HG03469 (cell line): Measurements from ENCODE around the gene MTUS2.
A peak's percentile ranks its signal among the peaks of the same experiment; 100 is the strongest.
"Not testable (repeated sequence)": the region's sequence is repeated elsewhere in the genome, so short reads cannot be mapped to it uniquely, and the experiment has no call there.

Source experiments
- ATAC-seq: cut with Tn5 transposase; IDR thresholded peaks from one replicate; pipeline ENCODE4 v1.9.1; 2021; ENCODE audit warnings: mild to moderate bottlenecking, moderate library complexity, moderate number of reproducible peaks; ENCODE audit not compliant: unreplicated experiment

The MTUS2 gene

DNA sequence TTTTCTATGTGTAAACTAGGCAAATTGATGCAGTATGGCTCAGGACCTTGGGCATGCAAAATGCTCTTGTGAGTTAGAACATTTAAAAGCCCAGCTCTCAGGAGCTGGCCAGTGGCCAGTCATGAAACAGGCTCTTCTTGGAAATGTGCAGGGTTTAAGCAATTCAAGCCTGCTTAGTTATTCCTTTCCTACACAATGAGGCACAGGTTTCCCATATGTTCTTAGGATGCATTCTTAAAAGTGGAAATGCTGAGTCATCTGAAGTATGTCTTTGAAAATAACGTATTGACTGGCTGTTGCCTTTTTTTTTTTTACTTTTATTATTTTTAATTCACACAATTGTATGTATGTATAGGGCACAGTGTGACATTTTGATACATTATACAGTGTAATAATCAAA is 474.7 kb downstream of the MTUS2 start:
- no peak for ATAC-seq

DNA sequence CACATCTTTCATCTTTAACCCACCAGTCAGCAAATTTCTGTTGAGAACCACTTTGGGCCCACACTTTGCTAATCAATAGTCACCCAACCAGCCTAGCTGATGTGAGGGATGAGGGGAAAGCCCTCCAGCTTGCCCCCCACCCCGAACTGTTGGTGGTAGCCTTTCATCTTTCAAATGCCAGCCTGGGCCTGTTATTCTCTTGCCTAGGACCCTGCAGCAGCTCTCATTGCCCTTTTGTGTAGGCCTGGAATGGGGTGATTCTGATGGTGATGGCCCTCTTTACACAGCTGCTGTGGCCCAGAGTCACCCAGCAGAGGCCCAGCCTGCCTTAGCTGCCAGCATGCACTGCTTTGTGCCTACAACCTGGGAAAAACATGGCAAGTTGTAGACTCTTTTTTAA is 480.9 kb downstream of the MTUS2 start:
- ATAC-seq: no peak

DNA sequence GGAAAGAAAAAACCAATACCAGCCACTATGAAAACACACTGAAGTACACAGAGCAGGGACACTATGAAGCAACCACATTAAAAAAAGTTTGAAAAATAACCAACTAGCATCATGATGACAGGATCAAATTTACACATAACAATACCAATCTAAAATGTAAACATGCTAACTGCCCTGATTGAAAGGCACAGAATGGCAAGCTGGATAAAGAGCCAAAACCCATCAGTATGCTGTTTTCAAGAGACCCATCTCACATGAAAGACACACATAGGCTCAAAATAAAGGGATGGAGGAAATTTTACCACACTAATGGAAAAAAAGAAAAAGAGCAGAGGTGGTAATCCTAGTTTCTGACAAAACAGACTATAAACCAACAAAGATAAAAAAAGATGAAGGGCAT is 484.0 kb downstream of the MTUS2 start:
- no peak for ATAC-seq

DNA sequence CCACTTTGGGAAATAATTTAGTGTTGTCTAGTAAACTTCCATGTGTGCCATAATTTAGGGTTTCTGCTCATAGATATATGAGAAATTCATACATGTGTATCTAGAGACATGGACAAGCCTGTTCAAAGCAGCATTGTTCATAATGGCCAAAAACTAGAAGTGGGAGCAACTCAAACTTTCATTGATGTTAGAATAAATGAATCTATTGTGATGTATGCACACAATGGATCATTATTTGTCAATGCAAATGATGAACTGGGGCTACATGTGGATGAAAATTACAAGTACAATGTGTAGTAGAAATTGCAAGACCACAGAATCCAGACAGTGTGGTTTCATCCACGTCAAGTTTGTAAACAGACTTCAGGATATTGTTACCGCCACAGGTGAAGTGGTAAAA is 490.7 kb downstream of the MTUS2 start:
- ATAC-seq: no peak

DNA sequence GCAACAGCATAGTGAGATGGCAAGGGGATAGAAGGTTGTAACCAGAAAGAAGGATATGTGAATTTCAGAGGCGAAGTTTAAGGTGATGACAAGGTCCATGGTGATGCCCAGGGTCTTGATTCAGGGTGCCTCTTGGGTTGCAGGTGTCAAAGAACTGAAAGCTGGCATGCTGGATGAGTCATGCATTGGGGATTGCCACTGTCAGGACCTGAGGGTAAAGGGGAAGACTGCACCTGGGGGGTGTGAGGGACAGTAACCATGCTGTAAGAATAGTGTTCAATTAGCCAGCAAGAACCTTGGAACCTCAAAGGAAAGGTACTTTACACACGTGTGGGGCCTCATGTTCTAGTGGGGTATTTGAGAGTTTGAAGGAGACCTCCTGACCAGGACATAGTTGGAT is 495.7 kb downstream of the MTUS2 start:
- ATAC-seq: no peak

DNA sequence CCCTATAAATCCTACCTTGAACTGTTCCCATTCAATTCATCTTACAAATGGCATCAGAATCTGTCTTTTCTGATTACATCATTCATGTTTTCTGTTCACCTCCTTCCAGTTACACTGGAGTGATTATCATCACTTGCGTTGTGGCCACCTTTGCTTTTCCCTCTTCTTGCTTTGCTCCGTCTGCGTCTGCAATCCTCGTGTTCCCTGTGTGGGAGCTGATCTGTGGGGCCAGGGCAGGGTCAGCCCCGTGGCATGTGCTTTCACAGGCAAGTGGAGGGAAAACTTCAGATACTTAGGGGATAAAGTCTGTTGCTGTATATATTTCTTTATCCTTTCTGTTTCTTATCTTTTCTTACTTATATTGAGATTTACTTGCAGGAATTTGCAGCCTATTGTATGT is 497.7 kb downstream of the MTUS2 start:
- no peak for ATAC-seq

DNA sequence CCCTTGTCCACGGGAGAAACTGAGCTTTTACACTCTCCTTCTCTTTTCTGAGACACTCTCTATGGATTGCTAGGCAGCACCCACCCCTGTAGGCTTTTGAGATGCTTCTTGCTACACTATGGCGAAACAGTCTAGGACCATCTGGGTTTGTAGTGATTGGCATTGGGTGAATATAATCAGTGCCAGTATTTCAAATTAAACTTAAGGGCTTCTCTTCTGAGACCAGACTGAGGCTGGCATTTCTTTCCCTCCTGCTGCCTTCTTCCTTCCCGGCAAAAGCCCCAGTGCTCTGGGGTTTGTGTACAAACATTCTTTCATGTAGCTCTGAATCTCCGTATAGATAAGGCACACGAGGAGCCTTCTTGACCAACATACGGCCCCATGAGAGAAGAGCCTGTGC is 498.6 kb downstream of the MTUS2 start:
- ATAC-seq: no peak

DNA sequence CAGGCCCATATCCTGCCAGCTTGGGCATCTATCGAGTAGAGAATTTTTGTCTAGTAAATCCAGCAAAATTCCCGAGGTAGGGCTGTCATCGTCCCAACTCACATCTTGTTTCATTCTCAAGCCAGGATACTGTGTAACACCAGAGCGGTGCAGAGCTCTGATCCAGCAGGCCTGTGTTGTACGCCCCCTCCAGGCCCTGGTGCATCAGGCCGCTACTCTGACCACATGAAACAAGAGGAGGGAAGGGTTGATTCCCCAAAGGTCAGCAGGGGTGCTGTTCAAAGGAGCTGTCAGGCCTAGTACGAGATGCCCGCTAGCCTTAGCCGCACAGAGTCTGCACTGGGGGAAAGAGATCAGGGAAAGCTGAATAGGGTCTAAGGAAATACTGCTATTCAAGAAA is 499.3 kb downstream of the MTUS2 start:
- no peak for ATAC-seq

DNA sequence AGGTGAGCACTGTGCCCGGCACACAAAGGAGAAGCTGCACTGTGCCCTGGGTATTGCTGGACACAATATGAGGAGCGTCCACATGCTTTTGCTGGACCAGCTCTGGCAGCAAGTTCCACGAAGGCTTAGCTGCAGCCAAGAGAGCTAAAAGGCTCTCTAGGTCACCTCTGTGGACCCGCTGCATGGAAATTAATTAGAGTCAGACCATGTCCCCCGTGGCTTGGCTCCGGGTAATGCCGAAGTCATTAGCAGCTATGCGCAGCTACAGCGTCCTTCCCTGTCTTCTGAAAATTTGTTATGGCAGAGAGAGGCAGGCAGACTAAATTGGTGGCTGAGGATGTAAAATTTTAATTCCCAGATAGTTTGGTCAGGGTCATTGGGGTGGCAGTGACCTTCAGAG is 503.8 kb downstream of the MTUS2 start:
- ATAC-seq: no peak

DNA sequence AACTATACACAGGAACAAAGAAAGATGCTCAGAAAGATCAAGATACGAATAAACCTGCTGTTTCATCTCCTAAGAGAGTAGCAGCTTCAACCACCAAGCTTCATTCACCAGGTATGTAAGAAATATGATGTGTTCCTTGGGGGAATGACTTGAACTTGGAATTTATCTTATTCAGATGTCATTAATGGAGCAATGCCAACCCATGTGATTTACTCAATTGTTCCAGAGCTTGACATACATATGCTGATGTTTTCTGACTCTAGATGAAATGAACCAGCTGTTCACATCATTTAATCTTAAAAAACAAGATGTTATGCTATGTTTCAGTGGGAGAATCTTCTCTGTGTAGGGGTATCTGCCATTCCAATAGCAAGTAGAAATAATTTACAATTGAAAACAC is 504.5 kb downstream of the MTUS2 start:
- ATAC-seq: no peak

DNA sequence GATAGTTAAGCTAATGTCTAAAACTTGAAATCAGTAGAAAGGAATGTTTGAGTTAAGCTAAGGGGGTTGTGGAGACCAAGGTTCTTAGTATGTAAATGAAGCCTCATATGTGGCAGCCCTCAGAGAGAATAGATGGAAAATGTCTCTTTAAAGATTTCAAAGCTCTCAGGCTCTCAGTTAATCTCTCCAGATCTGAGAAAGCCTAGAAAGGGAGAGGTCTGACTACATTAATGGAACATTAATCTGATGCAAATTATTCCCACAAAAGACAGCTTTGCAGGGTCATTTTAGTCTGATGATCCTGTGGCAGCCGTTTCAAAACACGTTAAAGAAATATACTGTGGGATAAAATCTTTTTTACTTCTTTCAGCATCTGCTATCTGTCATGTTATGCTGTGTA is 508.4 kb downstream of the MTUS2 start:
- no peak for ATAC-seq

DNA sequence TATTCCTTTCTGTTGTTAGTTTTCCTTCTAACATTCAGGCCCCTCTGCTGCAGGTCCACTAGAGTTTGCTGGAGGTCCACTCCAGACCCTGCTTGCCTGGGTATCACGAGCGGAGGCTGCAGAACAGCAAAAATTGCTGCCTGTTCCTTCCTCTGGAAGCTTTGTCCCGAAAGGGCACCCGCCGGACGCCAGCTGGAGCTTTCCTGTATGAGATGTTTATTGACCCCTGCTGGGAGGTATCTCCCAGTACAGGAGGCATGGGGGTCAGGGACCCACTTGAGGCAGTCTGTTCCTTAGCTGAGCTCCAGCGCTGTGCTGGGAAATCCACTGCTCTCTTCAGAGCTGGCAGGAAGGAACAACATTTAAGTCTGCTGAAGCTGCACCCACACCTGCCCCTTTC is 516.2 kb downstream of the MTUS2 start:
- no peak for ATAC-seq

DNA sequence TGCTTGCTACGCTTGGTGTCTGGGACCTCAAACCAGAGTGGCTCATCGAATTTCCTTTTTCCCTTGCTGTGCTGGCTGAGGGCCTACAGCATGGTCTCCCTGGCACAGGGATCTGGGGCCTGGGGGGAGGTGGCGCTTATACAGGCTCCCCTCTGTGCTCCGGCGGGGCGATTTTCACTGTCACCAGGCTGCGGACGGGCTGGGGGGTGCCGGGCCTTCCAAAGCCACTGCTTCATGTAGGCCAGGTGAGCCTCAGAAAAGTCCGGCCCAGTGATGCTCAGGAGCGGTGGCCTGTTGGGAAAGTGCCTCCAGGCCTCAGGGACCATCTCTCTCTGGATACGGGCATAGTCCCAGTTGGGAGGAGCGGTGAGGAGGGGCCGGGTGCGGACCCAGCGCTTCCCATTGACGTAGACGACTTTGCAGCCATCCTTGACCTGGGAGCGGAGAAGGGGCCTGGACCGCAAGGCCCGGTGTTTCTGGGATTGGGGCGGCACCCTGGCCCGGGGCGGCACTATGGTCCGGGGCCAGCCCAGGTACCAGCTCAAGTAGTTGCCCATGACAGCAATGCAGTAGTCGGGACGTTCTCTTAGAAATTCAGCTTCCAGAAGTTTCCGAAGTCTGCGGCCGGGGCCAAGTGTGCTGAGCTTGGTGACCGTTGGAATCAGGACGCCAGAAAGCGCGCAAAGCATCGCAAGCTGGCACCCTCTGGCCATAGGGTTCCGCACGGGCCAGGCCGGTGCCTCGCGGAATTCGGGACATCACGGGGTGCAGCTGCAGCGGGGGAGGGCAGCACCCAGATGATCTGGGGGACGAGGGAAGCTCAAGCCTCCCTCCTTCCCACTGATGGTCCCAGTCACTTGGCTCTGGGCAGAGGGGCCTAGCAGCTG is 519.5 kb downstream of the MTUS2 start:
- ATAC-seq: no peak

DNA sequence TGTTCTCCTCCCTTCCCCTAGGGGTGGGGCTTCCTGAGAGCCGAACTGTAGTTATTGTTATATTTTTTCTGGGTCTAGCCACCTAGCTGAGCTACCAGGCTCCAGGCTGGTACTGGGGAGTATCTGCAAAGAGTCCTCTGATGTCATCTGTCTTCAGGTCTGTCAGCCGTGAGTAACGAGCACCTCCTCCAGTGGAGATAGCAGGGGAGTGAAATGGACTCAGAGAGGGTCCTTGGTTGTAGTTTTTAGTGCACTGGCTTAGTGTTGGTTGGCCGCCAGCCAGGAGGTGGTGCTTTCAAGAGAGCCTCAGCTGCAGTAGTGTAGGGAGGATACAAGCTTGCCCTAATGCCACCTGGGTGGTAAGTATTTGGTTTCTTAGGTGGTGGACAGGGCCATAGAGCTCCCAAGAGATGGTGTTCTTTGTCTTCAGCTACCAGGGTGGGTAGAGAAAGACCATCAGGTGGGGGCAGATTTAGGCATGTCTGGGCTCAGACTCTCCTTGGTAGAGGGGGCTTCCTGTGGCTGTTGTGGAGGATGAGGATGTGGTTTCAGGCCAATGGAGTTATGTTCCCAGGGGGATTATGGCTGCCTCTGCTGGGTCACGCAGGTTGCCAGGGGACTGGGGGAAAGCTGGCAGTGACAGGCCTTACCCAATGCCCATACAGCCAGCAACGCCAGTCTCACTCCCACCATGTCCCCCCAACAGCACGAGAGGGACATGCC is 525.9 kb downstream of the MTUS2 start:
- not testable (repeated sequence) for ATAC-seq

DNA sequence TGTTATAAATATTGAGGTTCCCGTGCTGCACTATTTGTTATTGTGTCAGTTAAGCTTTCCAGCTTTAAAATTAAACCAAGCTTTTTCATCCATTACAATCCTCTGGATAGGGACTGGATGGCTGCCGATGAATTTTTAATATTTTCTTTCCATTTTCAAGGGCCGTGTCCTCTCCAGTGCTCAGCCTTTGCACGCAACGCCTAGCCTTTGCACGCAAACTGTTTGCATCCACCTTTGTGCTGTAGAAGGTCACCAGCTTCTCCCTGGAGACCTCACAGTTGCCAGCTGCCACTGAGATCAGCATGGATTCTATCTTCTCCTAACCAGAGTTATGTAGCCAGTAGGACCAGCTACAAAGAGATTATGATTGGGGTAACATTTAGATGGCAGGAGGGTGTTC is 534.9 kb downstream of the MTUS2 start:
- no peak for ATAC-seq

DNA sequence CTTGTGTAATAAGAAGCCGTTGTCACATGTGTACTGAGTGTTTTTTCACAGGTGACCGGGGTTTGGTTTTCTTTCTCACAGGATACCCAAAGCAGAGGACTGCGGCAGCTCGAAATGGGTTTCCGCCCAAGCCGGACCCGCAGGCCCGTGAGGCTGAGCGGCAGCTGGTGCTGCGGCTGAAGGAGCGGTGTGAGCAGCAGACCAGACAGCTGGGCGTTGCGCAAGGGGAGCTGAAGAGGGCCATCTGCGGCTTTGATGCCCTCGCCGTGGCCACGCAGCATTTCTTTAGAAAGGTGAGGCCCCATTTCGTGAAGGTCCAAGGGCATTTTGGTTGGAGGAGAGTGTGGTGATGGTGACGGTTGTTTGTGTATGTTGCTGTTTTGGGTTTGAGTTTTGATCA is 539.0 kb downstream of the MTUS2 start:
- ATAC-seq: no peak

DNA sequence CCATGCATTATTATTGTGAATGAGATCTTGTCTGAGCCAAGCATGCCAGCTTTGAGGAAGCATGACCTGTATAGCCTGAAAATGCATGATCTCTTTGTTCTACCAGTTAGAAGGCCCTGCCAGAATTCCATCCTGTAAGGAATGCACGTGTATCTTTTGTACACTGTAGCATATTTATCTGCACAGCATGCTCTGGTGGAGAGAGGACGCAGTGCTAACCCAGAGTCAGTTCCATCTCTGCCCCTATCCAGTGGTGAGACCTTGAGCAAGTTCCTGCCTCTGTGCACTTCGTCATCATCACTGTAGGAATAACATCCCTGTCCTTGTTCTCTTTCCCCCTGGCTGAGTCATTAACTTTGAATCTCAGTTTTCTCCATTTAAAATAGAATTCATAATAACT is 541.6 kb downstream of the MTUS2 start:
- ATAC-seq: no peak

DNA sequence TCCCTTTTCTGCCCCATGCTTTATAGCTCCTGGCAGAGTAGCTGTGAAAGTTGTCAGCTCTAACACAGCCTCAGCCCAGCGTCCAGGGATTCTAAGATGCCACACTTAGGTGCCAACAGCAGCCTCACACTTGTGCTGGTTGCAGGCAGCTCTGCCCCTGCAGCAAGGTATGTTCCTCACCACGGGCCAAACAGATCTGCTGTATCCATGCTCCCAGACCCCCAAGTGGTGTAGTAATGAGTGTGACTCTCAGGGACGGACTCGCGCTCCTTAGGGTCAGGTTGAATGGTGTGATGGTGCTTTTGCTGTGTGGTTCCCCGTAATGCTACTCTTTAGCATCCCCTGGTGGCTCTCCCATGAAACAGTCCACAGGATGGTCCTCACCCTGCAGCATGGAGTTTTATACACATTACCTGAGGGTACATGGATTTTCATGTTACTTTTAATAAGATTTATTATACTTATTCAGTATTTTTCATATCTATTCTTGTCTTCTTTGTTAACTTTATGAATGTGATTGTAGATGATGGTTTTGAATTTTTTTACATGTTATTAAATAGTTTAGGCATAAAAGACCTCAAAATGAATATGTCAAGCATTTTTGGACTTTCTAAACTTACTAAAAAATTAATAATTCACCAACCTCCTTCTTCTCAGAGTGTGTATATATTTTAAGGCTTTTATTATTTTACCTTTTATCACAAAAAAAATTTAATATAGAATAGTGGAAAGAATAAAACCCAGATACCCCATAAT is 542.9 kb downstream of the MTUS2 start:
- peak; percentile 93 for ATAC-seq

DNA sequence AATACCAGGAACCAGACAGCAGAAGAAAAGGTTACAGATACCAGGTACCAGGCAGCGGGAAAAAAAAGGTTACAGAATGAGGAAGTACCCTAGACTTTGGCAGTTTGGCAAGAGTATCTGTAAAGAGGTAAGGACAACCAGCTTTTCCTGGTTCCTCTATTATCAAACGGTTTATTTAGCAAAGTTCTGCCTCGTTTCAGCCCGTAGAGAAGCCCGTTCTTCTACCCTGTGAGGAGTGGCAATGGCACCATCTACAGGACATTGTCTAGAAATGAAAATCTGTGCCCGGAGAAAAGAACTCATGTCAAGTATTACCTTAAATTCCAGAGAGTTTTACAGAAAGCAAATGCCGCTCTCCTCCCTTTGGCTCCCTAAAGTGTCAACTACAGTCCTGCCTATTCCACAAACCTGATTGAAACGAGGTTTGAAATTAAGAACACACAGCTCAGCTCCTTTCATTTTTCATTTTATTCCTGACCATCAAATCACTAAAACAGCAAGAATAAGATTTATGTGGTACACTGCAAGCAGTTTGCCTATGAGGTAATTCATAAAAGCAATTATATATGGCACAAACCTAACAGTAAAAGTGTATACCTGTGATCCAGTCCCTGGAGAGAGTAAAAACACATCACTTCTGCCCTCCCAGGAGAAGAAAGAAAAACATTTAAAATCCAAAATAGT is 549.1 kb downstream of the MTUS2 start:
- ATAC-seq: no peak

DNA sequence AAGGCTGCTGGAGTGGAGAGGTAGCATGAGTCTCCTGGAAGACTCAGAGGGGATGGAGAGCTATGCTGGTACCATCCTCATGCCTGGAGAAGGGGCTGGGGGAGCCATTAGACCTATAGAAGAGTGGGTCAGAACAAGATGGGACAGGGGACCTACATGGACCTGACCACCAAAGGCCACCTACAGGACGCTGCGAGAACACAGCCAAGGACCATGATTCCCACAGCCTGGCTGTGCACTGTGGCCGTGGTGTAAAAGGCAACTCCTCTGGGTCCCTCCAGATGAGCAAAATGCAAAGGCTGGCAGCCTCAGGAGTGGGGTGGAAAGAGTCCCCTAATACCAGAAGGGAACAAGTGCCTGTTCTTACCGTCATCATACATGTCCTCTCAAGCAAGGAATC is 559.1 kb downstream of the MTUS2 start:
- no peak for ATAC-seq

DNA sequence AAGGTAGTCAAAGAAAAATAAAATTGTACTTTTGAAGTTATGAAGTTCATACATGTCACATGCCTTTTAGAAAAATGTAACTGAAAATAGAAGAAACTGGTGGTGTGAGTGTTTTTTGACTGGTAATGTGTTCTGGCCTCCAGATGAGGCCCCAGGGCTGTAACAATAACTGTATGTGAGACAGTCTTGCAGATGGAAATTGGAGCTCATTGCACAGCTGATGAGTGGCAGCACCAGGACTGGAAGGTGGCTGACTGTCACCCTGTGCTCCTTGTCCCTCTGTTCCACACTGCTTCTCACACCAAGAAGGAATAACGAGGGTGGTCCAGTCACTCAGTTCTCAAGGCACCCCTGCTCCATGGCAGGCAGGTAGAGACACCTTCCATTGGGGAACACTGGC is 559.7 kb downstream of the MTUS2 start:
- ATAC-seq: no peak
